ENCODE data around the gene SERPINB12.

DNA sequence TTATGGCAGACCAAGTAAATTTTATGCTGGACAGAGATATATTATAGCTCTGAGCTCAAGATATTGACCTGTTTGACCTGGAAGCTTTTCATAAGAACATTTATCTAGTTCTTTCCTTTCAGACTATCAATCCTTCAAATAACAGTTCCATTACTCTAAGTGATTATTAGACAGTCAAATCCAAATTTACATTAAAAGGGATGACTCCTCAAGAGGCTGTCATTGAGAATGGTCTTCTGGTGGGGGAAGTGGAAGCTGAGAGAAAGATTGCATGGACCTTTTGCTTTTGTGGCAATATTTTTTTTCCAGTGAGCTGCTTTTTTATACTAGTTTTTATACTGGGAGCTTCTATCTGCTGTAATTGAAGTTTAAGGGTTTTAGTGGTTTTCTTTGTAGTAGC is 14.9 kb upstream of the SERPINB12 start:
- TF ChIP-seq, protein P1, sequence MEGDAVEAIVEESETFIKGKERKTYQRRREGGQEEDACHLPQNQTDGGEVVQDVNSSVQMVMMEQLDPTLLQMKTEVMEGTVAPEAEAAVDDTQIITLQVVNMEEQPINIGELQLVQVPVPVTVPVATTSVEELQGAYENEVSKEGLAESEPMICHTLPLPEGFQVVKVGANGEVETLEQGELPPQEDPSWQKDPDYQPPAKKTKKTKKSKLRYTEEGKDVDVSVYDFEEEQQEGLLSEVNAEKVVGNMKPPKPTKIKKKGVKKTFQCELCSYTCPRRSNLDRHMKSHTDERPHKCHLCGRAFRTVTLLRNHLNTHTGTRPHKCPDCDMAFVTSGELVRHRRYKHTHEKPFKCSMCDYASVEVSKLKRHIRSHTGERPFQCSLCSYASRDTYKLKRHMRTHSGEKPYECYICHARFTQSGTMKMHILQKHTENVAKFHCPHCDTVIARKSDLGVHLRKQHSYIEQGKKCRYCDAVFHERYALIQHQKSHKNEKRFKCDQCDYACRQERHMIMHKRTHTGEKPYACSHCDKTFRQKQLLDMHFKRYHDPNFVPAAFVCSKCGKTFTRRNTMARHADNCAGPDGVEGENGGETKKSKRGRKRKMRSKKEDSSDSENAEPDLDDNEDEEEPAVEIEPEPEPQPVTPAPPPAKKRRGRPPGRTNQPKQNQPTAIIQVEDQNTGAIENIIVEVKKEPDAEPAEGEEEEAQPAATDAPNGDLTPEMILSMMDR (IDR thresholded peaks at IDR 0.05), result no peak
- no peak for TF ChIP-seq EZH2 (IDR thresholded peaks at IDR 0.05)

Measured in neural progenitor cell (in vitro differentiated cells).